Neural progenitor cell (in vitro differentiated cells): Measurements from ENCODE around the gene P2RX4. TPM values are rescaled to one million over a fixed set of nuclear protein-coding genes. Genes with fewer than 3 reads are reported as not detected.
"Not testable (repeated sequence)": the region's sequence is repeated elsewhere in the genome, so short reads cannot be mapped to it uniquely, and the experiment has no call there.

Experiments
- DNase-seq: peaks from one replicate; pipeline ENCODE4 v3.0.0-alpha.2; 2016; ENCODE audit warnings: low spot score
- H2AFZ ChIP-seq: fragments of 200-600 bp; sonication (generic); replicated peaks from 2 replicates; pipeline ENCODE4 v1.6.1; 2016; ENCODE audit warnings: antibody characterized with exemption
- H3F3A ChIP-seq: fragments of 200-600 bp; sonication (generic); 2 replicates; pipeline ENCODE4 v1.6.1; 2016; ENCODE audit warnings: antibody characterized with exemption, low read depth
- H3K27ac ChIP-seq: fragments of 200-600 bp; sonication (generic); 2 replicates; pipeline ENCODE4 v1.5.1; 2016; ENCODE audit warnings: mild to moderate bottlenecking
- H3K27me3 ChIP-seq: fragments of 200-600 bp; sonication (generic); 2 replicates; pipeline ENCODE4 v1.6.1; 2016; ENCODE audit warnings: mild to moderate bottlenecking, moderate library complexity
- H3K36me3 ChIP-seq: fragments of 200-600 bp; sonication (generic); 2 replicates; pipeline ENCODE4 v1.5.1; 2016
- H3K4me1 ChIP-seq: fragments of 200-600 bp; sonication (generic); 2 replicates; pipeline ENCODE4 v1.6.1; 2016; ENCODE audit warnings: mixed run types
- H3K4me2 ChIP-seq: fragments of 200-600 bp; sonication (generic); 2 replicates; pipeline ENCODE4 v1.6.1; 2016
- H3K4me3 ChIP-seq: fragments of 200-600 bp; sonication (generic); 2 replicates; pipeline ENCODE4 v1.5.1; 2016
- H3K79me2 ChIP-seq: fragments of 200-600 bp; sonication (generic); 2 replicates; pipeline ENCODE4 v1.6.1; 2016; ENCODE audit warnings: low read depth
- H3K9ac ChIP-seq: fragments of 200-600 bp; sonication (generic); 2 replicates; pipeline ENCODE4 v1.6.1; 2016
- H3K9me3 ChIP-seq: fragments of 200-600 bp; sonication (generic); 2 replicates; pipeline ENCODE4 v1.5.1; 2016; ENCODE audit warnings: low read depth
- H4K20me1 ChIP-seq: fragments of 200-600 bp; sonication (generic); 2 replicates; pipeline ENCODE4 v1.6.1; 2016; ENCODE audit warnings: low read depth
- H3K27ac Mint-ChIP-seq: 3 replicates; pipeline ENCODE4 v1.8.0; 2021; ENCODE audit warnings: mixed read lengths
- H3K27me3 Mint-ChIP-seq: 2 replicates; pipeline ENCODE4 v1.8.0; 2022; ENCODE audit warnings: low read depth, mild to moderate bottlenecking, inconsistent platforms, moderate library complexity, mixed read lengths; ENCODE audit not compliant: insufficient read depth
- H3K36me3 Mint-ChIP-seq: 3 replicates; pipeline ENCODE4 v1.8.0; 2021; ENCODE audit warnings: mixed read lengths
- H3K4me1 Mint-ChIP-seq: 3 replicates; pipeline ENCODE4 v1.8.0; 2021; ENCODE audit warnings: mixed read lengths
- H3K4me3 Mint-ChIP-seq: 3 replicates; pipeline ENCODE4 v1.8.0; 2021; ENCODE audit warnings: mild to moderate bottlenecking, moderate library complexity, mixed read lengths
- H3K9me3 Mint-ChIP-seq: 3 replicates; pipeline ENCODE4 v1.8.0; 2020; ENCODE audit warnings: mixed read lengths
- EZH2 ChIP-seq: fragments of 200-600 bp; sonication (generic); IDR thresholded peaks from 2 replicates; pipeline ENCODE4 v1.6.1; 2017; ENCODE audit warnings: antibody characterized with exemption, mild to moderate bottlenecking, moderate library complexity
- EZH2phosphoT487 ChIP-seq: fragments of 200-600 bp; sonication (generic); IDR thresholded peaks from 2 replicates; pipeline ENCODE4 v1.6.1; 2017; ENCODE audit warnings: antibody characterized with exemption
- total RNA-seq: library from RNA; depleted of rRNA; stranded (reverse); fragments of >200 nt; gene quantifications from 2 replicates; pipeline ENCODE4 v1.2.3, GENCODE V29; 2015; ENCODE audit warnings: low replicate concordance
- TF ChIP-seq, protein P1 (sequence below): fragments of 200-600 bp; sonication (generic); IDR thresholded peaks from 2 replicates; pipeline ENCODE4 v1.5.1; 2017; ENCODE audit warnings: antibody characterized with exemption, mild to moderate bottlenecking

Gene P2RX4, protein sequence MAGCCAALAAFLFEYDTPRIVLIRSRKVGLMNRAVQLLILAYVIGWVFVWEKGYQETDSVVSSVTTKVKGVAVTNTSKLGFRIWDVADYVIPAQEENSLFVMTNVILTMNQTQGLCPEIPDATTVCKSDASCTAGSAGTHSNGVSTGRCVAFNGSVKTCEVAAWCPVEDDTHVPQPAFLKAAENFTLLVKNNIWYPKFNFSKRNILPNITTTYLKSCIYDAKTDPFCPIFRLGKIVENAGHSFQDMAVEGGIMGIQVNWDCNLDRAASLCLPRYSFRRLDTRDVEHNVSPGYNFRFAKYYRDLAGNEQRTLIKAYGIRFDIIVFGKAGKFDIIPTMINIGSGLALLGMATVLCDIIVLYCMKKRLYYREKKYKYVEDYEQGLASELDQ
- total RNA-seq: 10.3 and 30.7 TPM in 2 replicates

- Histone ChIP-seq H3K9ac (peak within 1 kb of the TSS; percentile 27), H4K20me1 (no peaks in the 10 kb centered on the region), H3K36me3 (no peaks in the 10 kb centered on the region), H3K27me3 (peaks cover 20% of the 10 kb centered on the region), H2AFZ (peak within 1 kb of the TSS; percentile 86), H3K27ac (no peak within 1 kb of the TSS), H3K79me2 (no peaks in the 10 kb centered on the region), H3K4me3 (peak within 1 kb of the TSS; percentile 74), H3K9me3 (no peaks in the 10 kb centered on the region), H3K4me1 (no peaks in the 10 kb centered on the region), H3K4me2 (peak within 1 kb of the TSS; percentile 84), H3F3A (peaks cover 15% of the 10 kb centered on the region)
- peaks cover 1% of the 10 kb centered on the region for H3K36me3 Mint-ChIP-seq
- TF ChIP-seq EZH2phosphoT487: no peak
- TF ChIP-seq, protein P1, sequence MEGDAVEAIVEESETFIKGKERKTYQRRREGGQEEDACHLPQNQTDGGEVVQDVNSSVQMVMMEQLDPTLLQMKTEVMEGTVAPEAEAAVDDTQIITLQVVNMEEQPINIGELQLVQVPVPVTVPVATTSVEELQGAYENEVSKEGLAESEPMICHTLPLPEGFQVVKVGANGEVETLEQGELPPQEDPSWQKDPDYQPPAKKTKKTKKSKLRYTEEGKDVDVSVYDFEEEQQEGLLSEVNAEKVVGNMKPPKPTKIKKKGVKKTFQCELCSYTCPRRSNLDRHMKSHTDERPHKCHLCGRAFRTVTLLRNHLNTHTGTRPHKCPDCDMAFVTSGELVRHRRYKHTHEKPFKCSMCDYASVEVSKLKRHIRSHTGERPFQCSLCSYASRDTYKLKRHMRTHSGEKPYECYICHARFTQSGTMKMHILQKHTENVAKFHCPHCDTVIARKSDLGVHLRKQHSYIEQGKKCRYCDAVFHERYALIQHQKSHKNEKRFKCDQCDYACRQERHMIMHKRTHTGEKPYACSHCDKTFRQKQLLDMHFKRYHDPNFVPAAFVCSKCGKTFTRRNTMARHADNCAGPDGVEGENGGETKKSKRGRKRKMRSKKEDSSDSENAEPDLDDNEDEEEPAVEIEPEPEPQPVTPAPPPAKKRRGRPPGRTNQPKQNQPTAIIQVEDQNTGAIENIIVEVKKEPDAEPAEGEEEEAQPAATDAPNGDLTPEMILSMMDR: peak; percentile 43
- no peaks in the 10 kb centered on the region for H3K9me3 Mint-ChIP-seq
- peak within 1 kb of the TSS; percentile 89 for H3K4me3 Mint-ChIP-seq
- H3K27ac Mint-ChIP-seq: peak within 1 kb of the TSS; percentile 3
- peaks cover 6% of the 10 kb centered on the region for H3K4me1 Mint-ChIP-seq
- DNase-seq: peak; percentile 90
- H3K27me3 Mint-ChIP-seq: peaks cover 2% of the 10 kb centered on the region
These were observed at the start of gene P2RX4 for GRCh38 chr12:121209624-121210572. Gene P2RX4, plus strand, starts transcription at chr12:121210129. Its CDS starts 36 bp downstream, at chr12:121210165.

DNA sequence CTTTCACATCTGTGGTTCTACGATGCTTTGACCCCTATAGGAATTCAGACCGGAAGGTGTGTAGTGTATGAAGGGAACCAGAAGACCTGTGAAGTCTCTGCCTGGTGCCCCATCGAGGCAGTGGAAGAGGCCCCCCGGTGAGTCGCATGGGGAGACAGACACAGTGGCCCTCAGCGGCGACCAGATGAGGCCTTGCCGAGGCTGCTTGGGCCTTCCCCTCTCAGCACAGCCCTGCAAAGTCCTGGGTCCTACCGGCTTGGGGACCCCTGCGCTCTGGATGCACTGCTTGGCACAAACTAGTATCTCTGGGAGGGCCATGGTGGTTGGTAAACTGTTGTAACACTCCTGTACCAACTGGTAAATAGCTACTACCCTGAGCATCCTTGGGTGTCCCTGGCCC lies 47.5 kb upstream of the P2RX4 start:
- no peak for DNase-seq

DNA sequence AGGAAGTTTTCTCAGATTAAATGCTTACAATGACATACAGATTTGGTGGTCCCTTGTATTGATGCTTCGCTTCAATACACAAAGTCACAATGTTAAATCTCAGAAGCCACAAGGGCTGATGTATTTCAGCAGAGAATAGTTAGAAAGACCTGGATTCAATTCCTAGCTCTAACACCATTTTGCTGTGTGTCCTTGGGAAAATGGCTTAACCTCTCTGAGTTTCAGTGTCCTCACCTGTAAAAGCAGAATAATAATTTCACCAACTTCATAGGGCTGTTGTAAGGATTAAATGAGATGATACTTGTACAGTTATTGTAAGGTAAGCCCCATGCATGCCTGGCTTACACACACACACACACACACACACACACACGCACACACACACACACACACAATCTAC lies 46.9 kb upstream of the P2RX4 start:
- Histone ChIP-seq H3K4me1 (no peaks in the 10 kb centered on the region), H4K20me1 (no peaks in the 10 kb centered on the region), H3K27me3 (no peaks in the 10 kb centered on the region), H2AFZ (no peak overlapping the region), H3K36me3 (no peaks in the 10 kb centered on the region), H3F3A (no peaks in the 10 kb centered on the region), H3K27ac (no peak overlapping the region), H3K79me2 (no peaks in the 10 kb centered on the region), H3K9me3 (no peaks in the 10 kb centered on the region), H3K4me3 (no peak overlapping the region), H3K9ac (no peak overlapping the region), H3K4me2 (no peak overlapping the region)
- Mint-ChIP-seq H3K9me3 (peaks cover 3% of the 10 kb centered on the region), H3K36me3 (peaks cover 2% of the 10 kb centered on the region), H3K27ac (no peak overlapping the region), H3K4me1 (peaks cover 6% of the 10 kb centered on the region), H3K4me3 (no peak overlapping the region), H3K27me3 (peaks cover 3% of the 10 kb centered on the region)
- no peak for TF ChIP-seq EZH2
- TF ChIP-seq, protein P1: no peak
- TF ChIP-seq EZH2phosphoT487: no peak
- no peak for DNase-seq

More for the DNA sequence above, 47.5 kb upstream of the P2RX4 start:
- H3K27me3 Mint-ChIP-seq: peaks cover 3% of the 10 kb centered on the region
- peaks cover 2% of the 10 kb centered on the region for H3K36me3 Mint-ChIP-seq
- Histone ChIP-seq H3K4me2 (no peak overlapping the region), H3K4me3 (no peak overlapping the region), H3F3A (no peaks in the 10 kb centered on the region), H3K9me3 (no peaks in the 10 kb centered on the region), H4K20me1 (no peaks in the 10 kb centered on the region), H2AFZ (no peak overlapping the region), H3K36me3 (no peaks in the 10 kb centered on the region), H3K79me2 (no peaks in the 10 kb centered on the region), H3K27me3 (no peaks in the 10 kb centered on the region), H3K9ac (no peak overlapping the region), H3K27ac (no peak overlapping the region), H3K4me1 (no peaks in the 10 kb centered on the region)
- no peak overlapping the region for H3K27ac Mint-ChIP-seq
- peaks cover 3% of the 10 kb centered on the region for H3K9me3 Mint-ChIP-seq
- H3K4me3 Mint-ChIP-seq: no peak overlapping the region
- TF ChIP-seq EZH2 (no peak), EZH2phosphoT487 (no peak)
- TF ChIP-seq, protein P1: no peak
- H3K4me1 Mint-ChIP-seq: peaks cover 5% of the 10 kb centered on the region

- H3K27ac ChIP-seq, H3K4me2 ChIP-seq, H4K20me1 ChIP-seq, H3K27ac Mint-ChIP-seq, H3K4me1 Mint-ChIP-seq, H3K36me3 ChIP-seq, H3K9ac ChIP-seq, H3K4me3 Mint-ChIP-seq, H3K27me3 Mint-ChIP-seq, H3K9me3 ChIP-seq, H3K4me1 ChIP-seq, H3F3A ChIP-seq, H3K79me2 ChIP-seq, H3K9me3 Mint-ChIP-seq, DNase-seq, H3K27me3 ChIP-seq, H3K4me3 ChIP-seq, H3K36me3 Mint-ChIP-seq, H2AFZ ChIP-seq: not testable (repeated sequence)
These were observed 45.1 kb upstream of the P2RX4 start for GRCh38 chr12:121164839-121165238.
